Stimulated activated CD4-positive, alpha-beta T cell treated with anti-CD3 and anti-CD28 coated beads, Interleukin-12 subunit alpha, Interleukin-12 subunit beta, amount 100 ng/mL, for 4 hours (primary cell): ENCODE data around the gene ALG13.
"Not testable (repeated sequence)": the region's sequence is repeated elsewhere in the genome, so short reads cannot be mapped to it uniquely, and the experiment has no call there.

ENCODE experiments used
- DNase-seq: peaks from one replicate; pipeline ENCODE4 v3.0.0-alpha.2; 2020

The ALG13 gene

GRCh38 chrX:111680988-111681779 lies at the start of gene ALG13:
TSS of gene ALG13 (plus strand) at chrX:111681170. CDS start at chrX:111681219, 49 bp downstream.
- peak; percentile 80 for DNase-seq

- no peak for DNase-seq
Observed at GRCh38 chrX:111634823-111635729, 45.9 kb upstream of the ALG13 start.

DNA sequence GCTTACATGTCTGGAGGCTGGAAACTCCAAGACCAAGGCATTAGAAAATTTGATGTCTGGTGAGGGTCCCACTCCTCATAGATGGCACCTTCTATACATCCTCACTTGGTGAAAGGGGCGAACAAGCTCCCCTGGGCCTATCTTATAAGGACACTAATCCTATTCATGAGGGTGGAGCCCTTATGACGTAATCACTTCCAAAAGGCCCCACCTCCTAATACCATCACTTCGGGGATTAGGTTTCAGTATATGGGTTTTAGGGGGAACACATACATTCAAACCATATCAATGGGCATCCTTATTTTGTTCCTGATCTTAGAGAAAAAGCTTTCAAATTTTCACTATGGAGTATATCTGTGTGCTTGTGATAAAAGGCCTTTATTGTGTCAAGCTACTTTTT lies 39.0 kb upstream of the ALG13 start:
- DNase-seq = no peak

DNA sequence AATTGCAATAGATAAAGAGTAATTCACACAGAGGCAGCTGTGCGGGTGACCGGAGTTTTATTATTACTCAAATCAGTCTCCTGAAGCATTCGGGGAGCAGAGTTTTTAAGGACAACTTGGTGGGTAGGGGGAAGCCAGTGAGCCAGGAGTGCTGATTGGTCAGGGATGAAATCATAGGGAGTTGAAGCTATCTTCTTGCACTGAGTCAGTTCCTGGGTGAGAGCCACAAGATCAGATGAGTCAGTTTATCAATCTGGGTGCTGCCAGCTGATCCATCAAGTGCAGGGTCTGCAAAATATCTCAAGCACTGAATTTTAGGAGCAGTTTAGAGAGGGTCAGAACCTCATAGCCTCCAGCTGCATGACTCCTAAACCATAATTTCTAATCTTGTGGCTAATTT lies 35.8 kb upstream of the ALG13 start:
- DNase-seq = not testable (repeated sequence)

GRCh38 chrX:111645607-111646006 lies 35.4 kb upstream of the ALG13 start:
- DNase-seq = no peak

- DNase-seq = no peak
Observed at GRCh38 chrX:111646515-111646914, 34.5 kb upstream of the ALG13 start.

- DNase-seq = no peak
Observed at GRCh38 chrX:111648802-111649201, 32.2 kb upstream of the ALG13 start.

DNA sequence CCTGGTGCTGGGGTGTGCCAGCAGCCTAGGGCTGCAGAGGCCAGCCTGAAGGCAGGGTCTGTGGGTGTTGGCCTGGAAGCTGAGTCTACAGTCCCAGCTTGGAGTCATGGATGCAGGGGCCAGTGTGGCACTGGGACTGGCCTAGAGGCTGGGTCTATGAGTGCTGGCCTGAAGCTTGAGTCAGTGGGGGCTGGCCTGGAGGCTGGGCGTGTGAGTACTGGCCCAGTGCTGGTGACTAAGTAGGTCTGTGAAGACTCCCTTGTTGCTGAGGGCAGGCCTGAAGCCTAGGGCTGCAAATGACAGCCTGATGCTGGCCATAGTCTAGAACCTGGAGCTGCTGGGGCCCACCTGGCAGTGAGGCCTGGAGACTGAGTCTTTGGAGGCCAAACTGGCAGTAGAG lies 31.3 kb upstream of the ALG13 start:
- DNase-seq = no peak

DNA sequence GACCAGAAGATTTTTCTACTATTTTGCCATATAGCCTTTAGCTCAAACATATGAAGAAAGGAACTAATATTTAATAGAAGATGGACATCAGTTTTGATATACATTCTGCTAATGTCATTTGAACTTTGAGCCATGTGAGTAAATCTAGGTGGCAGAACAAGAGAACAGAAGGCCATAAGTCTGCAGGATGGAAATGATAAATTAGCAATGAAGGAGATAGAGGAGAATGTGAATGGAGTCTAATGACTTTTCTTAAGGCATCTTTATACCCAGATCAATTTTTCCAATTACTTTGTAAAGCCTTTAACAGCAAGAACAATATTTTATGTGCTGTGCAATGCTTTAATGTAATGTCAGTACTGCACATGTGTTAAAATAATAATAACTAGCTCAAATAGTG lies 30.1 kb upstream of the ALG13 start:
- DNase-seq = no peak

GRCh38 chrX:111652719-111653118 lies 28.3 kb upstream of the ALG13 start:
- no peak for DNase-seq

- no peak for DNase-seq
Observed at GRCh38 chrX:111661241-111661640, 19.7 kb upstream of the ALG13 start.

- DNase-seq = no peak
Observed at GRCh38 chrX:111662292-111662691, 18.7 kb upstream of the ALG13 start.

GRCh38 chrX:111671668-111672067 lies 9.3 kb upstream of the ALG13 start:
- DNase-seq = no peak

DNA sequence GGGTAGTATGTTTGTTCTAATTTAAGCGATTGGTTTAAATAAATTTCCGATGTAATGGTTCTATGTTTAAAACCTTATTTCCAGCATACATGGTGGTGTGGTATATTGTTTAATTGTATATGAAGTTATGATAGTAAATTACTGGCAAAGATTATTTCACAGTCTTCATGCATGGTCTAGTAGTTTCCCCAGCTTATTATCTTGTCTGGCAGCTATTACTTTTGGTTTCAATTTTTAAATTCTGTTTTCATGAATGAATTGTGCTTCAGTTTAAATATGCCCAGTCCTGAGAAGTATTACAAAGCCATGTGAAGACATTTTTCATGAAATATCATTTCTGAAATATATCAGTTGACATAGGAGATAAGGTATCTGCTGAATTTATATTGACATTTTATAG lies 6.3 kb downstream of the ALG13 start:
- DNase-seq = no peak

DNA sequence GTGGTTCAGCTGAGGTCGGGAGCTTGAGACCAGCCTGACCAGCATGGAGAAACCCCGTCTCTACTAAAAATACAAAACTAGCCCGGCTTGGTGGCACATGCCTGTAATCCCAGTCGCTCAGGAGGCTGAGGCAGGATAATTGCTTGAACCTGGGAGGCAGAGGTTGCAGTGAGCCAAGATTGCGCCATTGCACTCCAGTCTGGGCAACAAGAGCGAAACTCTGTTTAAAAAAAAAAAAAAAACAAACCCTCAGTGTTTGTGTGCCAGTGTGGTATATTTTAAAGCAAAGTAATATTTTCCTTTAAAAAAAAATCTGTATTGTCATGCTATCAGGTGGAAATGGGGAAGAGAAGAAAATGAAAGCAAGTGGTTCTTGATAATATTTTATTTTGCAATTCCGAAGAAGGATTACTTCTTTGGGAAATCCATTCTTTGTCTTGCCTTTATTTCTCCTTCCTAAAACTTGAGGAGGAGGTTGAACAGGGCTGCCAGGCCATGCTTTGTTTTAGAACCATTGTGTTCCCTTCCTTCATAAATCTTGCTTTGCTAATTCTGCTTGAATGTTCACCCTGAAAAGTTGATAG lies 14.4 kb downstream of the ALG13 start:
- no peak for DNase-seq

DNA sequence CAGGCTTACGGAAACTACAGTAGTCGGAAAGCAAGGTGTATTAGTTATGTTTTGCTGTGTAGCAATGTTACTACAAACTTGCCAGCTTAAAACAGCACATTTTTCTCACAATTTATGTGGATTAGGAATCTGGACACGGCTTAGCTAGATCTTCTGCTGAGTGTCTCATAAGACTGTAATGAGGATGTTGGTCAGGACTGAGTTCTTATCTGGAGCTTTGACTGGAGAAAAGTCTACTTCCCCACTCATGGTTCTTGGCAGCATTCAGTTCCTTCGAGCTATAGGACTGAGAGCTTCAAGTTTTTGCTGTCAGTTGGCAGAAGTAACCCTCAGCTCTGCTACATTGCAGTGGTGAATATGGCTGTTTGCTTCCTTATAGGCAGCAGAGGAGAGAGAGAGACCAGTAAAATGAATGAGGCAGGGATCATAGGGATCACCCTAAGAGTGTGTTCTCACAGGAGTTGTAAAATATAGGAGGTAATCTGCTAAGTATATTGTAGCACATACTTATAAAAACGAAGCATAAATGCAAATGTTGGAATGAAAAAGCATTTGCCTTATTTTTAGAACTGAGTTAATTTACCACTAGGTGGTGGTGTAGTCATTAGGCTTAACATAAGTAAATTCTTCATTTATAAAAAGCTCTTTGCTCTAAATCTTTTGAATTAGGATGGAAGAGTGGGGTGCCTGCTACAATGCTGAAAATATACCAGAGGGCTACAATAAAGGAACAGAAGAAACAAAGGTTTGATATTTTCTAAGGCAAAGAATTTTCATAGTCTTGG lies 38.6 kb downstream of the ALG13 start:
- no peak for DNase-seq

GRCh38 chrX:111728096-111728495 lies 47.1 kb downstream of the ALG13 start:
- DNase-seq = no peak

- no peak for DNase-seq
Observed at GRCh38 chrX:111731351-111731750, 50.4 kb downstream of the ALG13 start.

DNA sequence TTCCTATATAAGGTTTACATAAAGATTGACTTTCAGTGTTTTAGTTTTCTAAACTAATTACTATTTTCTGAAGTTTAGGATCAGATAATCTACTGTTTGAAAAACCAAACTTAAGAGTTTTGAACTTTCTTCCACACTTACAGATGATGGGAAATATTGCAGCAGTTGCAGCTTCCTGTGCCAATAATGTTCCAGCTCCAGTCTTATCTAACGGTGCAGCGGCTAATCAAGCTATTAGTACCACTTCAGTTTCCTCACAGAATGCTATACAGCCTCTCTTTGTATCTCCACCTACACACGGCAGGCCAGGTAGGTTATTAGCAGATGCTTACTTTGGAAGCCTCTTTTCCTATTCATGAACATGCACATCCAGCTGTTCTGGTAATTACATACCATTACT lies 55.6 kb downstream of the ALG13 start:
- DNase-seq = no peak

DNA sequence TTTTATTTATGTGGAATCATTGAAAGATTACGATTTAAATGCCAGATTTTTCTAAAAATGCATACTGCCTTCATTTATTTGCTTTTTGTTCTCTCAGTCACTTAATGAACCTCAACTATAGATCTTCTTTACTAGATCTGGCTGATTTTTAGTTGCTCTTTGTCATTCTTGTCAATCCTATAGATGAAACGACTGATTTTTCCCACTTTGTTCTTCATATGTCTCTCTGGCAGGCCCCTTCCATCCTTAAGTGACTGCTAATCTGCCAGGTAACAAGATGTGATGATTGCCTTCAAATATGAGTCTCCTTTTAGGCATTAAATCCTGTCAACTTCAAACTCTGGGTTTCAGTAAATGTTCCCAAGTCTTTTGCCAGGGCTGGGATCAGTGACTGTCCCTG lies 61.0 kb downstream of the ALG13 start:
- DNase-seq = no peak

- no peak for DNase-seq
Observed at GRCh38 chrX:111743316-111743715, 62.3 kb downstream of the ALG13 start.

DNA sequence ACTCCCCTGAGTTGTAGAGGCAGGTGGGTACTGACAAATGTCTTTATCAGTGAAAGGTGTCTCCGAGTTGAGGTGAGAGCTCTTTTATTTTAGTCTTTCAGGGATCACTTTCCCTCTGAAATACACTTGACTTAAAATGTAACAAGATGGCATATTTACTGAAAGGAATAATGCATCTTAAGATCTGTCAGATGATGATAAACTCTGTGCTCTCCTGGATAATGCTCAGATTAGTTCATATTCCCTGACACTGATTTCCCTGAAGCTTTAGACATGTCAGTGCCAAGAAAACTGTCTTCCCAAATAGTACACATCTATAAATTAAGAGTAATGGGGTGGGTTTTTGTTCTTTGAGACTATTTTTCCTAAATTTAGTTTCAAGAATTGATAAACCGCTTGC lies 75.5 kb downstream of the ALG13 start:
- DNase-seq = no peak

DNA sequence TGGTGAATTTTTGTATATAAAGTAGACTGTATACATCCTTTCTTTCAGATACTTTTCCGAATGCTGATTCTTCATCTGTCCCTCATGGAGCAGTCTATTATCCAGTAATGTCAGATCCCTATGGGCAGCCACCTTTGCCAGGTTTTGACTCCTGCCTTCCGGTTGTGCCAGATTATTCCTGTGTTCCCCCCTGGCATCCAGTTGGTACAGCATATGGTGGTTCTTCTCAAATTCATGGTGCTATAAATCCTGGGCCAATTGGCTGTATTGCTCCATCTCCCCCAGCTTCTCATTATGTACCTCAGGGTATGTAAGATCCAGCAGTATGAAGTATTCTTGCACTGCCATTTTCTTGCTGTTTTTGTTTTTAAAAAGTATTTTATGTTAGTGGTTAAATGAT lies 78.7 kb downstream of the ALG13 start:
- no peak for DNase-seq
